Sigmoid colon (tissue), 4 donors: ENCODE results near the gene PSMD11.

ENCODE experiments used
- EP300 ChIP-seq, 4 donors: sonication (generic); formaldehyde crosslinking; IDR thresholded peaks; one replicate each; pipeline ENCODE4 v1.6.1; 2017; ENCODE audit warnings: antibody characterized with exemption in 4 of 4
- POLR2A ChIP-seq, 2 donors: fragments of 450-650 bp; IDR thresholded peaks; one replicate each; pipeline ENCODE4 v1.6.1; 2016; ENCODE audit warnings: antibody characterized with exemption in 2 of 2, mild to moderate bottlenecking in 2 of 2, moderate library complexity in 2 of 2
- POLR2AphosphoS5 ChIP-seq, 4 donors: sonication (generic); formaldehyde crosslinking; IDR thresholded peaks; one replicate each; pipeline ENCODE4 v1.6.1; 2017; ENCODE audit warnings: antibody characterized with exemption in 4 of 4
- TF ChIP-seq, protein P1 (sequence below), 4 experiments: fragments of 450-650 bp in 3 of 4; fragments of 200-600 bp in 1 of 4; IDR thresholded peaks; one replicate each; pipeline ENCODE4 v1.5.1; 2016 to 2019; ENCODE audit warnings: antibody characterized with exemption in 4 of 4, mild to moderate bottlenecking in 3 of 4, moderate library complexity in 2 of 4

DNA sequence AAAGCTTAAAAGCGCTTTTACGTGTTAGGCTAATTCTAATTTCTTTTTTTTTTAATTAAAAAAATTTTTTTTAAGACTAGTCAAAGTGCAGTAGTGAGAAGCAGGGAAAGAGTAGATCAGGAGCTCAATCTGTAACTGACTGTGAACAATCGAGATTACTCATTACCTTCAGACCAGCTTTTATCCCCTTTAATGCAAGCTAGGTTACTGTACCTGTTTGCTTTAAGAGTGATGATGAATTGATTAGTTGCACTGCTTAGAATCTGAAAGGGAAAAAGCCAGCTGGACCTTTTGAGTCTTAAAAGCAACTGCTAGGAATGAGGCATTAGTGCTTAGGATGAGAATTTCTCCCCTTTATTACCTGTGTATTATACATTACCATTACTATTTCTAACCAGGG, 19.0 kb downstream of the PSMD11 start:
- no peak for TF ChIP-seq POLR2A (IDR thresholded peaks at IDR 0.05)
- TF ChIP-seq EP300 (IDR thresholded peaks at IDR 0.05) = no peak
- TF ChIP-seq, protein P1, sequence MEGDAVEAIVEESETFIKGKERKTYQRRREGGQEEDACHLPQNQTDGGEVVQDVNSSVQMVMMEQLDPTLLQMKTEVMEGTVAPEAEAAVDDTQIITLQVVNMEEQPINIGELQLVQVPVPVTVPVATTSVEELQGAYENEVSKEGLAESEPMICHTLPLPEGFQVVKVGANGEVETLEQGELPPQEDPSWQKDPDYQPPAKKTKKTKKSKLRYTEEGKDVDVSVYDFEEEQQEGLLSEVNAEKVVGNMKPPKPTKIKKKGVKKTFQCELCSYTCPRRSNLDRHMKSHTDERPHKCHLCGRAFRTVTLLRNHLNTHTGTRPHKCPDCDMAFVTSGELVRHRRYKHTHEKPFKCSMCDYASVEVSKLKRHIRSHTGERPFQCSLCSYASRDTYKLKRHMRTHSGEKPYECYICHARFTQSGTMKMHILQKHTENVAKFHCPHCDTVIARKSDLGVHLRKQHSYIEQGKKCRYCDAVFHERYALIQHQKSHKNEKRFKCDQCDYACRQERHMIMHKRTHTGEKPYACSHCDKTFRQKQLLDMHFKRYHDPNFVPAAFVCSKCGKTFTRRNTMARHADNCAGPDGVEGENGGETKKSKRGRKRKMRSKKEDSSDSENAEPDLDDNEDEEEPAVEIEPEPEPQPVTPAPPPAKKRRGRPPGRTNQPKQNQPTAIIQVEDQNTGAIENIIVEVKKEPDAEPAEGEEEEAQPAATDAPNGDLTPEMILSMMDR (IDR thresholded peaks at IDR 0.05) = no peak
- TF ChIP-seq POLR2AphosphoS5 (IDR thresholded peaks at IDR 0.05) = no peak
